Stimulated activated CD4-positive, alpha-beta T cell treated with anti-CD3 and anti-CD28 coated beads, Interleukin-1b, Interleukin-23, amount 100 ng/mL, for 24 hours (primary cell): Measurements from ENCODE around the gene PLCD1.

Experiments used
- DNase-seq, 4 experiments: peaks; one replicate each; pipeline ENCODE4 v3.0.0-alpha.2; 2020; ENCODE audit warnings: low read depth in 4 of 4, low spot score in 1 of 4

The PLCD1 gene

GRCh38 chr3:38017445-38018295 is 11.8 kb downstream of the PLCD1 start:
- no peak for DNase-seq

GRCh38 chr3:38016847-38017444 is 12.5 kb downstream of the PLCD1 start:
- no peak for DNase-seq

DNA sequence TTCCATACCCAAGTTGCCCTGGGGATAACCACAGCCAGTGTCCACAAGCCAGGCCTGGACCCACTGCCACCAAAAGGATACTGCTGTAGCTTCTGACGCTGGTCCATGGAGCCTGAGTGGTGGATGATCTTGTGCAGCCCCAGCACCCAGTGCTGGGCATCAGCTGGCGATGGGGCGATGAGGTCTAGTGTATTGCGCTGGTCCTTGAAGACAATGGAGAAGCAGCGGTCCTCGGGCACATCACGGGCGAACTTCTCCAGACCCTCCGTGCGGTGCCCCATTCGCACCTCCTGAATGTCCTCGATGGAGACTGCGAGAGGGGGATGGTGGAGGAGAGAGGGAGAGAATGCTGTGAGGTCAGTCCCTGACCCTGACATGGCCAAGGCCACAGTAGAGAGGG is 13.0 kb downstream of the PLCD1 start:
- no peak for DNase-seq

- DNase-seq = no peak
Observed at GRCh38 chr3:38015984-38016383, 13.5 kb downstream of the PLCD1 start.

- no peak for DNase-seq
Observed at GRCh38 chr3:38015485-38015884, 14.0 kb downstream of the PLCD1 start.

- no peak for DNase-seq
Observed at GRCh38 chr3:38011111-38011510, 18.3 kb downstream of the PLCD1 start.

DNA sequence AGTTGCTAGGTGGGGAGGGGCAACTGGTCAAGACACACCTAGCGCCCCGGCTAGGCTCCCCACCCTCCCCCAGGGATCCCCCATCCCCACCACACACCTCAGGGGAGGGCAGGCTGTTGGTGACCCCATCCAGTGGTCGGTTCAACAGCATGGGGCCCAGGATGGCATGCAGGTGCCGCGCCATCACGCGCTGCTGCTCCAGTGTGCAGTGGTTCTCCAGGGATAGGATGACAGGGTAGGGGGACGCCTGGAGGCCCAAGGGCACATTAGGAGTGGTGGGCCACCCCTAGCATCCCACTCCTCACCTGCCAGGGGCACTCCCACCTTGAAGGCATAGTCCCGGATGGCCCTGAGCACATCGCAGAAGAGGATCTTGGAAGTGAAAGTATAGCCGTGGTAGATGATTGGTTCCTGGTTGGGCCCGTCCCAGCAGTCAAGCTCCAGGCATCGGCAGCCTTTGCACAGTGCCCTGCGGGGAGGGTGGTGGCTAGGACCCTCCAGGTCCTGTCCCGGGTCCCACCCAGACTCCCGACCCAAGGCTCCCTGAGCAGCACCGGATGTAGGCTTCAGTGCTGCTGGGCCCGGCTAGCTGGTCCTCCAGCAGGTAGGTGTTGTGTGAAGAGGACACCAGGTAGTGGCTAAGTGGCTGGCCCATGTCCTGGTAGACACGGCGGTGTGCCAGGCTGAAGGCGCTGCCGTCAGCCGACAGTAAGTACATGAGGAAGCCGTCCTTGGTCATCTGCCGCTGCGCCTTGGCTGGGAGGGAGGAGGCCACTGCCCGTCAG is 19.4 kb downstream of the PLCD1 start:
- DNase-seq = no peak

GRCh38 chr3:38008971-38009580 is 20.4 kb downstream of the PLCD1 start:
- DNase-seq = no peak

DNA sequence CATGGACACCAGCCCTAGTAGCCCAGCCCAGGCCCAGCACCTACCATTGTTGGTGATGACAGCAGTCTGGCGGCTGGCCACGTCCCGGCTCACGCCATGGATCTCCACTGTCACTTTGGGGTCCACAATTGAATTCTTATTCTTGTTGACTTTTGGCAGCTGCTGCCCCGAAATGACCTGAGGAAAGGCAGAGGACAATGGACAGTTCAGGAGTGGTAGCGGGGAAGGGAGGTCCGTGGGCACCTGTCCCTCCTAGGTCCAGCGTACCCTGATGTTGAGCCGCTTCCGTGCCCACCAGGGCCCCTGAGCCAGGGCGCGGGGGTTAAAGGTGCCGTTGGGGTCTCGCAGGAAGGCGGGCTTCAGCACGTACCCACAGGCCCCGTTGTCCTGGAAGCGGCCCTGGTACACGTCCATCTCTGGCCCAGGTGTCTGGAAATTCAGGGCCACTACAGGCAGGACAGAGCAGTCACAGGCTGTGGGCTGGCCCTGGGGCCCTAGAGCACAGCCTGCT is 21.2 kb downstream of the PLCD1 start:
- DNase-seq = no peak

DNA sequence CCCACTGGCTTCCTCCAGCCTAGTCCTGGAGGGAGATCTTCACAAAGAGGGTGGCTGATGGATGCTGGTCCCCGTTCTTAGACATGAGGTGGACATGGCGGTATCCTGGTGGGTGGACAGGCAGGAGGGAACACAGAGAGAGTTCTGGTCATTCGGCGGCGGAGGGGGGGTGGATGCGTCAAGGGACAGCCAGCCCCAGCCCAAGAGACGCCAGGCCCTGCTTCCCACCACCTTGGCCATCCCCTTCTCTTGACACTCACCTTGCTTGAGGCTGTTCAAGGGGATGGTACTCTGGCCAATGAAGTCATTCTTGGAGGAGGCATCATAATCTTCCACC is 21.7 kb downstream of the PLCD1 start:
- no peak for DNase-seq

- DNase-seq = no peak
Observed at GRCh38 chr3:38006445-38006995, 22.9 kb downstream of the PLCD1 start.

DNA sequence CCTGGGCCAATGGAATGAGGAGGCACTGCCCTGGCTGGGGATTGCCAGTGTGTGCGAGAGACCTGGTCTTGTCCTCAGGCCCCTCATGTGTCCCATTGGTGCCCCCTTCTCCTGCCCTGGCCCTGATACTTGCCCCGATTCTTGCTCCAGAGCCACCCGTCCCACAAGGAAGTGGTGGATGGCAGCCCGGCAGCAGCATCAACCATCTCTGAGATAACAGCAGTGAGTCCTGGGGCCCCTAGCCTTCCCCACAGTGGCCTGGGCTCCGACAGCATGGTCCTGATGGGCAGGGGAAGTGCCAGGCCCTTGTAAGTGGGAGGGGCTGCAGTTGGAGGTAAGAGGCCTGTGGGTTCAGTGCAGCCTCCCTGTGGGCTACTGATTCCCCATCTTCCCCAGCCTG is 23.4 kb downstream of the PLCD1 start:
- no peak for DNase-seq

- no peak for DNase-seq
Observed at GRCh38 chr3:38005076-38006020, 24.1 kb downstream of the PLCD1 start.

DNA sequence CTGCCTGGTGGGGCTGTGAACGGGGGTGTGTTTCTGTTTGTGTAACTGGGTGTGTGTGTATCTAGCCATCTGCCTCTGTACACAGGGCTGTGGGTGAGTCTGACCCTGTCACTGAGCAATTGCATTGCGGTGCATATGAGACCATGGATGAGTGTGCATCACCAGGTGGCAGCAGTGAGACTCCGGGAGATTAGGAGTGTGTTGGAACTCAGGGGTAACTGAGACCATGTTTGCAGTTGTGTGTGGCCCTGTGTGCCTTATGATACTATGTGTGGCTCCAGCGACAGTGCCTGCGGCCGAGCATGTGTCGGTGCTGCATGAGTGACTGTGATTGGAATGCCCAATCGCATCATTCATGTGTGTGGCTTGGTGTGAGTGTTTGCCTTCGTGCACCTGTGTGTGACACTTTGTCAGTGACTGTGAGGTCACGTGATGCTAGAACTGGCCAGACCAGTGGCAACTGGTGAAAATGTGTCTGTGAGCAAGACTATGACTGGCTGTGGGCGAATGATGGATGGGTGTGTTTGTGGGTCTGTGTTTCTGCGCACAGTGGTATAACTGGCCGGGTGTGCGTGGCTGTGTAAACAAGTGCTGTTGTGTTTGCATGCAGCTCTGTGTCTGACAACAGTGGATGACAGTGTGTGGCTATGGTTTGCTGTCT is 24.9 kb downstream of the PLCD1 start:
- peak in 1 of 4 experiments; percentile 15 for DNase-seq

DNA sequence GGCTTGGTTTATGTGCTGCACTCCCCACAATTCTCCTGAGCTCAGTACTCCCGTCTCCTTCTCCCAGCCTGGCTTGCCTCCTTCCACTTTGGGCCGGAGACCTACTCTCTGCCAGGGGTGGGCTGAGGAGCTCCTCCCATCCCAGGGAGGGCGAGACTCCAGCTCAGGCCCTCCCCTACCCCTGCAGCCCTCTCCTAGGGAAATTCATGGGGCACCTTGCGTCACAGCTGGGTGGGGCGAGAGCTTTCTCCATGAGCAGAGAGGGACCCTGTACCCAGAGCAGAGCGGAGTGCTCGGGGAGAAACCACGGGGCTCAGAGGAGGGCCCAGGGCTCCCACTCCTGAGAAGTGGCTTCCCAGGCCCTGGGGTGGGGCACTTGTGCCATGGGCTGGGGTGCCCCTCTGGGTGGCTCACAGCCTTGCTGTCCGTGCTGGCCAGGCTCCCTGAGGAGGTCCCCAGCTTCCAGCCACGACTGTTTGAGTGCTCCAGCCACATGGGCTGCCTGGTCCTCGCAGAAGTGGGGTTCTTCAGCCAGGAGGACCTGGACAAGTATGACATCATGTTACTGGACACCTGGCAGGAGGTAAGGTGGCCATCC is 25.5 kb downstream of the PLCD1 start:
- DNase-seq = no peak

DNA sequence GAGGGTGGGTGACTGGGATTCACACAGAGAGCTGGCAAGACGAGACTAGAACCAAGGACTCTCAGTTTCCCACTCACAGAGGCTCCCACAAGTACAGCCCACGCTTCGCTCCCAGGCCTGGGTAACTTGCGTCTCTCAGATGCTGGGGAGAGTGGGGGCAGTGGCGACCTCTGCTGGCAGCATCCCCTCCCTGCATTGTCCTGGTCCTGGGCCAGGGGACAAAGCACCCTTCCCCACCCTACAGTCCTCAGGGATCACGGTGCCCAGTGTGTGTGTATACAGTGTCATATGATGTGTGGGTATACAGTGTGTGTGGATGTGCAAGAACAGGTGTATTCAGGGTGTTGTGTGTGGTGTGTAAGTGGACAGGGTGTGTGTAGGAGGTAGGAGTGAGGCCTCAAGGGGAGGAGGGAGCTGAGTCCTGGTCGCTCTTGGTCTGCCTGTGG is 26.0 kb downstream of the PLCD1 start:
- DNase-seq = peak in 2 of 4 experiments; percentile 30 to 40

- no peak for DNase-seq
Observed at GRCh38 chr3:38002940-38003339, 26.5 kb downstream of the PLCD1 start.

- DNase-seq = no peak
Observed at GRCh38 chr3:38002291-38002876, 27.1 kb downstream of the PLCD1 start.
